Mesodermal cell (in vitro differentiated cells): ENCODE data around the gene FAM83E.
A peak's percentile ranks its signal among the peaks of the same experiment; 100 is the strongest.
"Not testable (repeated sequence)": the region's sequence is repeated elsewhere in the genome, so short reads cannot be mapped to it uniquely, and the experiment has no call there.

Source experiments
- H3K27ac ChIP-seq: 2 replicates; pipeline ENCODE4 v1.7.0; 2013; ENCODE audit warnings: mild to moderate bottlenecking, low read depth, low read length, moderate library complexity; ENCODE audit not compliant: severe bottlenecking
- H3K36me3 ChIP-seq: 2 replicates; pipeline ENCODE4 v1.7.1; 2013; ENCODE audit warnings: mild to moderate bottlenecking, low read length, moderate library complexity; ENCODE audit not compliant: control insufficient read depth, insufficient read depth
- H3K4me1 ChIP-seq: one replicate; pipeline ENCODE4 v1.7.1; 2013; ENCODE audit warnings: mild to moderate bottlenecking, low read length; ENCODE audit not compliant: insufficient read depth, control insufficient read depth, poor library complexity, severe bottlenecking
- H3K4me3 ChIP-seq: 2 replicates; pipeline ENCODE4 v1.7.0; 2013; ENCODE audit warnings: low read length, control low read depth, mild to moderate bottlenecking; ENCODE audit not compliant: insufficient read depth, poor library complexity, severe bottlenecking; ENCODE audit errors: extremely low read depth
- H3K9me3 ChIP-seq: 2 replicates; pipeline ENCODE4 v1.7.1; 2013; ENCODE audit warnings: mild to moderate bottlenecking, low read length, moderate library complexity; ENCODE audit not compliant: control insufficient read depth
- WGBS, 2 experiments: methylation state at CpG; one replicate each; pipeline ENCODE4 v1.1.5; 2013; ENCODE audit warnings: missing lambda C conversion rate in 2 of 2; ENCODE audit not compliant: insufficient coverage in 2 of 2; 5-methylcytosine and 5-hydroxymethylcytosine counted together

The FAM83E gene

DNA sequence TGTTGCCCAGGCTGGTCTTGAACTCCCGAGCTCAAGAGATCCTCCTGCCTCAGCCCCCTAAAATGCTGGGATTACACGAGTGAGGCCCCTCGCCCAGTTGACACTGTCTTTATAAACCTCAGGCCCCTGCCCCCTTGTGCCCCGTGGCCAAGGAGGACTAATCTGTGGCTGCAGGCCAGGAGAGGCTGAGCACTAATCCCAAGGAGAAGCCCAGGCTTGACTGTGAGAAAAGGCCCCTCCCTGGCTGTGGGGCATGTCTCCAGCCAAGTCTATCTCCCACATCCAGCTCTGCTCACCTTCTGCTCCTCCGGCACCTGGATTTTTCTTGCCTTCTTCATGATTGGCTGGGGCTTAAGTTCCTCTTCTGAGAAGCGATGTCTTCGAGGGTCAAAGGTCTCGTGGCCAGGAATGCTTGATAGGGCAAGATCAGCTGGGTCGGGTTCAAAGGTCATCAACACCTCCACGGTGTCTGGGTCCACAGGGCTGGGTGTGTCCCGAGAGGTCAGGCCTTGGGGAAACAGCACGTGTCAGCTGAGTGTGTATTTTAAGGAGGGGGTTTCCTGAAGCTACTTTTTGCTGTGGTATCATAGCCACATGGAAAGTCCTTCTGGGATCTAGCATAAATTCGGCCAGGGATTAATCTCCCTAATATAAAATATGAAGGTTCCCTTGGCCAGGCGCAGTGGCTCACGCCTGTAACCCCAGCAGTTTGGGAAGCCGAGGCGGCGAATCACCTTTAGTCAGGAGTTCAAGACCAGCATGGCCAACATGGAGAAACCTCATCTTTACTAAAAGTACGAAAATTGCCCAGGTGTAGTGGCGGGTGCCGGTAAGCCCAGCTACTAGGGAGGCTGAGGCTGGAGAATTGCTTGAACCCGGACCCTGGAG, 18.5 kb upstream of the FAM83E start:
- Histone ChIP-seq H3K4me3 (no peak overlapping the region), H3K4me1 (peaks cover 23% of the 10 kb centered on the region), H3K27ac (peak overlapping the region; percentile 29), H3K36me3 (no peaks in the 10 kb centered on the region), H3K9me3 (no peaks in the 10 kb centered on the region)
- WGBS, 2 experiments: 91 to 92% methylated on average over 20 to 21 of the region's 22 CpGs

- Histone ChIP-seq H3K9me3 (no peaks in the 10 kb centered on the region), H3K36me3 (no peaks in the 10 kb centered on the region), H3K4me3 (no peak overlapping the region), H3K4me1 (peaks cover 23% of the 10 kb centered on the region), H3K27ac (peak overlapping the region; percentile 29)
Measured at GRCh38 chr19:48632692-48633147, 17.8 kb upstream of the FAM83E start.

GRCh38 chr19:48632286-48632685, 17.4 kb upstream of the FAM83E start:
- not testable (repeated sequence) for H3K9me3 ChIP-seq, H3K36me3 ChIP-seq, H3K4me3 ChIP-seq
- peak overlapping the region; percentile 29 for H3K27ac ChIP-seq
- H3K4me1 ChIP-seq: peaks cover 23% of the 10 kb centered on the region
- WGBS, 2 experiments: 84 to 99% methylated on average over 11 of the region's 11 CpGs

- WGBS, 2 experiments: 87 to 90% methylated on average over 2 to 3 of the region's 3 CpGs
- Histone ChIP-seq H3K4me3 (no peak overlapping the region), H3K27ac (no peak overlapping the region)
Measured at GRCh38 chr19:48631225-48631624, 16.3 kb upstream of the FAM83E start.

GRCh38 chr19:48630296-48631063, 15.6 kb upstream of the FAM83E start:
- H3K4me3 ChIP-seq: peak overlapping the region; percentile 22
- peaks cover 23% of the 10 kb centered on the region for H3K4me1 ChIP-seq
- WGBS, 2 experiments: 7 to 8% methylated on average over 28 to 31 of the region's 47 CpGs
- H3K27ac ChIP-seq: peak overlapping the region; percentile 29
- H3K36me3 ChIP-seq: peaks cover 5% of the 10 kb centered on the region
- H3K9me3 ChIP-seq: no peaks in the 10 kb centered on the region

More at GRCh38 chr19:48631225-48631624, 16.3 kb upstream of the FAM83E start:
- no peaks in the 10 kb centered on the region for H3K9me3 ChIP-seq
- peaks cover 5% of the 10 kb centered on the region for H3K36me3 ChIP-seq
- H3K4me1 ChIP-seq: peaks cover 23% of the 10 kb centered on the region

DNA sequence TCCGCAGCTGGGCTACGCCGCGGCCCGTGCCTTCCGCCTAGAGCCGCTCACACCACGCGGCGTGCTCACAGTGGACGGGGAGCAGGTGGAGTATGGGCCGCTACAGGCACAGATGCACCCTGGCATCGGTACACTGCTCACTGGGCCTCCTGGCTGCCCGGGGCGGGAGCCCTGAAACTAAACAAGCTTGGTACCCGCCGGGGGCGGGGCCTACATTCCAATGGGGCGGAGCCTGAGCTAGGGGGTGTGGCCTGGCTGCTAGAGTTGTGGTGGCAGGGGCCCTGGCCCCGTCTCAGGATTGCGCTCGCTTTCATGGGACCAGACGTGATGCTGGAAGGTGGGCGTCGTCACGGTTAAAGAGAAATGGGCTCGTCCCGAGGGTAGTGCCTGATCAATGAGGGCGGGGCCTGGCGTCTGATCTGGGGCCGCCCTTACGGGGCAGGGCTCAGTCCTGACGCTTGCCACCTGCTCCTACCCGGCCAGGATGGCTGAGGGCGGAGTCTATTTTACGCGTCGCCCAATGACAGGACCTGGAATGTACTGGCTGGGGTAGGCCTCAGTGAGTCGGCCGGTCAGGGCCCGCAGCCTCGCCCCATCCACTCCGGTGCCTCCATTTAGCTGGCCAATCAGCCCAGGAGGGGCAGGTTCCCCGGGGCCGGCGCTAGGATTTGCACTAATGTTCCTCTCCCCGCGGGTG, 14.9 kb upstream of the FAM83E start:
- peak overlapping the region; percentile 22 for H3K4me3 ChIP-seq
- H3K4me1 ChIP-seq: peaks cover 23% of the 10 kb centered on the region

GRCh38 chr19:48629297-48629598, 14.4 kb upstream of the FAM83E start:
- Histone ChIP-seq H3K9me3 (no peaks in the 10 kb centered on the region), H3K4me3 (no peak overlapping the region), H3K27ac (no peak overlapping the region), H3K4me1 (peaks cover 22% of the 10 kb centered on the region), H3K36me3 (peaks cover 5% of the 10 kb centered on the region)
- 97% methylated on average over 21 to 22 of the region's 22 CpGs for WGBS, 2 experiments

More for the DNA sequence above, 14.9 kb upstream of the FAM83E start:
- WGBS, 2 experiments: 39% methylated on average over 46 to 48 of the region's 48 CpGs
- H3K36me3 ChIP-seq: peaks cover 5% of the 10 kb centered on the region
- H3K9me3 ChIP-seq: no peaks in the 10 kb centered on the region
- peak overlapping the region; percentile 29 for H3K27ac ChIP-seq

DNA sequence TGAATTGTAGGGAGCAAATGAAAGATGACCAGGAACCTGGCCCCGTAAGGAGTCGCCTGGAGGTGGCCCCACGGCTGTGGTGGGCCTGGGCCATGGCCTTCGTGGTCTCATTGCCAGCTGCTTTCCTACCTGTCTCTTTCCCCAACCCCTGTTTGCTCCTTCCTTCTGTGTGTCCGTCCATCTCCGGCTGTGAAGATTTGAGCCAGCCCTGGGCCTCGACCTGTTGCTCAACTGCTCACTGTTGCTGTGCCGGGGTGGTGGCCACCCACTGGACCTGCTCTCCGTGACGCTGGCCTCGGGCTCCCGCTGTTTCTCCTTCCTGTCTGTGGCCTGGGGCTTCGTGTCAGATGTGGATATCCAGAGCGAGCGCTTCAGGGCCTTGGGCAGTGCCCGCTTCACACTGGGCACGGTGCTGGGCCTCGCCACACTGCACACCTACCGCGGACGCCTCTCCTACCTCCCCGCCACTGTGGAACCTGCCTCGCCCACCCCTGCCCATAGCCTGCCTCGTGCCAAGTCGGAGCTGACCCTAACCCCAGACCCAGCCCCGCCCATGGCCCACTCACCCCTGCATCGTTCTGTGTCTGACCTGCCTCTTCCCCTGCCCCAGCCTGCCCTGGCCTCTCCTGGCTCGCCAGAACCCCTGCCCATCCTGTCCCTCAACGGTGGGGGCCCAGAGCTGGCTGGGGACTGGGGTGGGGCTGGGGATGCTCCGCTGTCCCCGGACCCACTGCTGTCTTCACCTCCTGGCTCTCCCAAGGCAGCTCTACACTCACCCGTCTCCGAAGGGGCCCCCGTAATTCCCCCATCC, 13.8 kb upstream of the FAM83E start:
- H3K4me1 ChIP-seq: peaks cover 19% of the 10 kb centered on the region
- H3K9me3 ChIP-seq: no peaks in the 10 kb centered on the region
- 95 to 97% methylated on average over 23 to 34 of the region's 34 CpGs for WGBS, 2 experiments
- no peak overlapping the region for H3K27ac ChIP-seq
- peaks cover 5% of the 10 kb centered on the region for H3K36me3 ChIP-seq
- H3K4me3 ChIP-seq: no peak overlapping the region

DNA sequence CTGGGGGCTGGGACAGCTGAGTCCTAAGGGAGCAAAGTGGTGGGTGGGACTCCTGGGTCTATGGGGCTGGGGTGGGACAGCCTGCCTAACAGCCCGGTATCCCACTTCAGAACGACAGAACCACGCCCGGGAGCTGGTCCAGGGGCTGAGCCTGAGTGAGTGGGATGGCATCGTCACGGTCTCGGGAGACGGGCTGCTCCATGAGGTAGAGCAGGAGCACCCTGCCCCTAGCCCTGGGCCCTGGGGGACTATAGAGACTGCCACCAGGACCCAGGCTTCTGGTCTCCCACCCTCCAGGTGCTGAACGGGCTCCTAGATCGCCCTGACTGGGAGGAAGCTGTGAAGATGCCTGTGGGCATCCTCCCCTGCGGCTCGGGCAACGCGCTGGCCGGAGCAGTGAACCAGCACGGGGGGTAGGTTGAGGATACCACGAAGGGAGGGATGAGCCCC, 13.0 kb upstream of the FAM83E start:
- 94 to 95% methylated on average over 12 to 14 of the region's 17 CpGs for WGBS, 2 experiments
- Histone ChIP-seq H3K27ac (no peak overlapping the region), H3K36me3 (peaks cover 5% of the 10 kb centered on the region)

More for the DNA sequence above, 13.0 kb upstream of the FAM83E start:
- no peak overlapping the region for H3K4me3 ChIP-seq
- peaks cover 19% of the 10 kb centered on the region for H3K4me1 ChIP-seq
- H3K9me3 ChIP-seq: no peaks in the 10 kb centered on the region
